GM18499 (cell line): Measurements from ENCODE around the gene PRSS38.

Experiments used
- ATAC-seq: cut with Tn5 transposase; IDR thresholded peaks from one replicate; pipeline ENCODE4 v1.9.1; 2021; ENCODE audit warnings: moderate number of reproducible peaks; ENCODE audit not compliant: insufficient read depth, unreplicated experiment

Gene PRSS38

GRCh38 chr1:227778401-227778947 lies 37.0 kb upstream of the PRSS38 start:
- ATAC-seq, result no peak

GRCh38 chr1:227779021-227779441 lies 36.4 kb upstream of the PRSS38 start:
- ATAC-seq, result no peak

GRCh38 chr1:227779685-227780084 lies 35.8 kb upstream of the PRSS38 start:
- no peak for ATAC-seq

- no peak for ATAC-seq
Measured at GRCh38 chr1:227780101-227781044, 35.1 kb upstream of the PRSS38 start.

GRCh38 chr1:227781314-227781930 lies 34.1 kb upstream of the PRSS38 start:
- ATAC-seq, result no peak

GRCh38 chr1:227782226-227782625 lies 33.2 kb upstream of the PRSS38 start:
- ATAC-seq, result no peak

GRCh38 chr1:227785094-227785804 lies 30.2 kb upstream of the PRSS38 start:
- no peak for ATAC-seq

GRCh38 chr1:227785805-227786671 lies 29.4 kb upstream of the PRSS38 start:
- no peak for ATAC-seq

GRCh38 chr1:227786673-227787512 lies 28.6 kb upstream of the PRSS38 start:
- ATAC-seq, result no peak

- peak; percentile 72 for ATAC-seq
Measured at GRCh38 chr1:227787513-227788270, 27.8 kb upstream of the PRSS38 start.

- no peak for ATAC-seq
Measured at GRCh38 chr1:227788271-227789083, 27.0 kb upstream of the PRSS38 start.

- no peak for ATAC-seq
Measured at GRCh38 chr1:227789084-227790033, 26.1 kb upstream of the PRSS38 start.

- no peak for ATAC-seq
Measured at GRCh38 chr1:227790034-227790400, 25.5 kb upstream of the PRSS38 start.

- no peak for ATAC-seq
Measured at GRCh38 chr1:227790868-227791267, 24.6 kb upstream of the PRSS38 start.

- no peak for ATAC-seq
Measured at GRCh38 chr1:227791425-227792143, 23.9 kb upstream of the PRSS38 start.
